RWPE2 (cell line): ENCODE results near the gene DTNB.

Experiments
- ATAC-seq: fragments of 200-7000 bp; cut with Tn5 transposase; 3 replicates; pipeline ENCODE4 v1.9.1; 2021; ENCODE audit warnings: low read depth
- DNase-seq: peaks from one replicate; pipeline ENCODE4 v3.0.0-alpha.2; 2020; ENCODE audit warnings: low spot score
- H3K27ac ChIP-seq: fragments of 450-650 bp; 2 replicates; pipeline ENCODE4 v1.5.1; 2017; ENCODE audit warnings: mild to moderate bottlenecking; ENCODE audit not compliant: poor library complexity, severe bottlenecking
- H3K27me3 ChIP-seq: fragments of 250-450 bp; sonication (Bioruptor Pico); 2 replicates; pipeline ENCODE4 v1.5.1; 2021; ENCODE audit warnings: mild to moderate bottlenecking, moderate library complexity; ENCODE audit not compliant: insufficient read depth, poor library complexity, severe bottlenecking
- H3K36me3 ChIP-seq: fragments of 250-450 bp; sonication (Bioruptor Pico); 2 replicates; pipeline ENCODE4 v1.5.1; 2020; ENCODE audit warnings: low read depth, mild to moderate bottlenecking, moderate library complexity
- H3K4me1 ChIP-seq: fragments of 250-450 bp; sonication (Bioruptor Pico); 2 replicates; pipeline ENCODE4 v1.5.1; 2021; ENCODE audit warnings: mild to moderate bottlenecking, moderate library complexity; ENCODE audit not compliant: insufficient read depth, poor library complexity, severe bottlenecking
- H3K4me3 ChIP-seq: fragments of 250-450 bp; sonication (Bioruptor Pico); 2 replicates; pipeline ENCODE4 v1.5.1; 2021; ENCODE audit warnings: mild to moderate bottlenecking, moderate library complexity; ENCODE audit not compliant: severe bottlenecking
- H3K9me3 ChIP-seq: fragments of 250-450 bp; sonication (Bioruptor Pico); 2 replicates; pipeline ENCODE4 v1.5.1; 2021; ENCODE audit warnings: mild to moderate bottlenecking, moderate library complexity; ENCODE audit not compliant: severe bottlenecking
- TF ChIP-seq, protein P1 (sequence below): fragments of 450-650 bp; IDR thresholded peaks from one replicate; pipeline ENCODE4 v1.5.1; 2017; ENCODE audit warnings: mild to moderate bottlenecking, moderate library complexity; ENCODE audit not compliant: poor library complexity, severe bottlenecking

The DTNB gene

DNA sequence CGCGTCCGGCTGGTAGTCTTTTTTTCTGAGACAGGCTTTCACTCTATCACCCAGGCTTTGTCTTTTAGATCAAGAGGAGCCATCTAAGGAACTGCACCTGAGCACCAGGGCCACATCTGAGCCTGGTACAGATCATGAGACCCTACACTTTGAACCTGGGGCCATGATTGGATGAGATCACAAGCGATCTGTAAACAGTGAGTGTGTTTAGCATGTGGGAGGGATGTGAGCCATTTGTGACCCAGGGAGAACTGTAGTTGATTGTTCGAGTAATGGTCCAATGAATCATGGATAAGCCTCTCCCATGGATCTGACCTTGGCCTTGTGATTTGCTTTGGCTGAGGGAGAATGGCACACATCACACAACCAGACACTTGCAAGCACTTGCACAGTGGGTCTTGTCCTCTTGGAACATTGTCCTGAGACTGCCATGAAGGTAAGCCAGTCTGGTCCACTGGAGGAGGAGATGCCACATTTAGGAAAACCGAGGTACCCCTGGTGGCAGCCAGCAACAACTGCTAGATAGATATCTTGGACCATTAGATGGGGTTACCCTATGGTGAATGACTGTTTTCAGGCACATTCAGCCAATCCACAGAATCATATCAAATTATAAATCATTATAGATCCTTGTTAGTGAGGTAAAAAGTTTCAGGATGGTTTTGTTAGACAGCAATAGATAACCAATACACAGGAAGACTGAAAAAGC, 19.5 kb upstream of the DTNB start:
- Histone ChIP-seq H3K9me3 (no peaks in the 10 kb centered on the region), H3K27ac (no peak overlapping the region), H3K36me3 (no peaks in the 10 kb centered on the region), H3K27me3 (no peaks in the 10 kb centered on the region), H3K4me1 (no peaks in the 10 kb centered on the region), H3K4me3 (no peak overlapping the region)
- TF ChIP-seq, protein P1, sequence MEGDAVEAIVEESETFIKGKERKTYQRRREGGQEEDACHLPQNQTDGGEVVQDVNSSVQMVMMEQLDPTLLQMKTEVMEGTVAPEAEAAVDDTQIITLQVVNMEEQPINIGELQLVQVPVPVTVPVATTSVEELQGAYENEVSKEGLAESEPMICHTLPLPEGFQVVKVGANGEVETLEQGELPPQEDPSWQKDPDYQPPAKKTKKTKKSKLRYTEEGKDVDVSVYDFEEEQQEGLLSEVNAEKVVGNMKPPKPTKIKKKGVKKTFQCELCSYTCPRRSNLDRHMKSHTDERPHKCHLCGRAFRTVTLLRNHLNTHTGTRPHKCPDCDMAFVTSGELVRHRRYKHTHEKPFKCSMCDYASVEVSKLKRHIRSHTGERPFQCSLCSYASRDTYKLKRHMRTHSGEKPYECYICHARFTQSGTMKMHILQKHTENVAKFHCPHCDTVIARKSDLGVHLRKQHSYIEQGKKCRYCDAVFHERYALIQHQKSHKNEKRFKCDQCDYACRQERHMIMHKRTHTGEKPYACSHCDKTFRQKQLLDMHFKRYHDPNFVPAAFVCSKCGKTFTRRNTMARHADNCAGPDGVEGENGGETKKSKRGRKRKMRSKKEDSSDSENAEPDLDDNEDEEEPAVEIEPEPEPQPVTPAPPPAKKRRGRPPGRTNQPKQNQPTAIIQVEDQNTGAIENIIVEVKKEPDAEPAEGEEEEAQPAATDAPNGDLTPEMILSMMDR = no peak
- DNase-seq (no peak), ATAC-seq (no peak)

DNA sequence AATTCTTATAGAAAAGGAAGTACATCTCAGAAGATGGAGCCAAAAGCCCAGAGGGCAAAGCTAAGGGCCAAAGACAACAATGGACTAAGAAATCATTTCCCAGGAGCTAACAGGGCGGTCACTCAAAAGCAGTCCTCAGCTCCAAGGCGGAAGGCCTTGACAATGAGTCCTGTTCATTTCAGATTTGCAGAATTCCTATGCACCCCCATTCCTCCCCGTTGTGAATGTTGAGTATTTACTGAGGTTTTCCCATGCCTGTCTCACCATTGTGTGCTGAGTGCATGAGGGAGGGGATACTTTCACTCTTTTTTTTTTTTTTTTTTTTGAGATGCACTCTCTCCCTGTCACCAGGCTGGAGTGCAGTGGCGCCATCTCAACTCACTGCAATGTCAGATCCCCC, 18.8 kb upstream of the DTNB start:
- DNase-seq (no peak), ATAC-seq (peak; percentile 66)
- no peaks in the 10 kb centered on the region for H3K4me1 ChIP-seq
- no peaks in the 10 kb centered on the region for H3K9me3 ChIP-seq
- H3K27ac ChIP-seq = no peak overlapping the region
- no peaks in the 10 kb centered on the region for H3K27me3 ChIP-seq
- H3K4me3 ChIP-seq = no peak overlapping the region
- TF ChIP-seq, protein P1 = no peak
- no peaks in the 10 kb centered on the region for H3K36me3 ChIP-seq

DNA sequence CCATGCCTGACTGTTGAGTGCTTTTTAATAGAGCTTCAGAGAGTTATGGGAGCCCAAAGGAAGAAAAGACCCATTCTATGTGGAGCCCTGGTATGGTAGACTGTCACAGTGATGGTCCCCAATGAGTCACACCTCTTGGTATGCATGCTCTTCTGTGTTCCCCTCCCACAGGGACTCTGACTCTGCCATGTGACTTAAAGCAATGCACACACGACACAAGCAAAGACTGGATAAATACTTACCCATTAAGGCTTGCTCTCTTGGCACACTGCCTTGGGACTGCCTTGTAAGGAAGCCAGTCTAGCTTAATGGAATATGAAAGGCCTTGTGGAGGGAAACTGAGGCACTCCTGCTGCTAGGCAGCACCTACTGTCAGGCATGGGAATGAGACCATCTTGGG, 16.7 kb upstream of the DTNB start:
- no peaks in the 10 kb centered on the region for H3K9me3 ChIP-seq
- H3K36me3 ChIP-seq = no peaks in the 10 kb centered on the region
- H3K27ac ChIP-seq = no peak overlapping the region
- H3K4me3 ChIP-seq = no peak overlapping the region
- no peaks in the 10 kb centered on the region for H3K27me3 ChIP-seq
- TF ChIP-seq, protein P1 = no peak
- no peaks in the 10 kb centered on the region for H3K4me1 ChIP-seq
- DNase-seq (no peak), ATAC-seq (no peak)

DNA sequence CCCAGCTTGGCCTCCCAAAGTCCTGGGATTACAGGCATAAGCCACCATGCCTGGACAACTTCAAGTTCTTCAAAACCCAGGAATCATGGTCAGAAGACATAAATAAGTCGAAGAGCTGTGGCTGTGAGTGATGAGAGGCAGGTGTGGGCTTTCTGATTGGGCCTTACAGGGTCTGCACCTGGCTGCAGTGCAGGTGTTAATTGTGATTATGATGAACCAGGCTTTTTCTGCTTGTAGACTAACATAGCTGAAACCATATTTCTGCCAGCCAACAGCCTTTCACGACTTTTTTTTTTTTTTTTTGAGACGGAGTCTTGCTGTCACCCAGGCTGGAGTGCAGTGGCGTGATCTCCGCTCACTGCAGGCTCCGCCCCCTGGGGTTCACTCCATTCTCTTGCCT, 14.9 kb upstream of the DTNB start:
- no peak overlapping the region for H3K27ac ChIP-seq
- H3K9me3 ChIP-seq = no peaks in the 10 kb centered on the region
- H3K27me3 ChIP-seq = no peaks in the 10 kb centered on the region
- no peak overlapping the region for H3K4me3 ChIP-seq
- no peak for DNase-seq
- H3K4me1 ChIP-seq = no peaks in the 10 kb centered on the region
- TF ChIP-seq, protein P1 = no peak
- ATAC-seq = no peak
- no peaks in the 10 kb centered on the region for H3K36me3 ChIP-seq

DNA sequence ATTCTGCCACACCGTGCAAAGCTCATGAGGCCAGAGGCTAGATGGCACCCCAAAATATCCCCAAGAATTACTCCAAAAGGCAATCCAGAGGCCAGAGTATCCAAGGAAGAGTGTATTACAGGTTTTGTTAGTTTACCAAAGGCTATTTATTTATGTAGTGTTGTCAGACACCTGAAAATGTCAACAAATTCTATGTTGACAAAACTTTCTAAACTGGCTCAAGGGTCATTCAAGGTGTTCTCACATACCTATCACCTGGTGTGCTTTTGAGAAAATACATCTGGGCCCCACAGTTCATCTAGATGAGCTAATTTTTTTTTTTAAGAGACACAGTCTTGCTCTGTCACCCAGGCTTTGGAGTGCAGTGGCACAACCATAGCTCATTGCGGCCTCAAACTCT, 12.4 kb upstream of the DTNB start:
- Histone ChIP-seq H3K4me3 (no peak overlapping the region), H3K27me3 (no peaks in the 10 kb centered on the region), H3K4me1 (no peaks in the 10 kb centered on the region), H3K9me3 (no peaks in the 10 kb centered on the region), H3K27ac (no peak overlapping the region), H3K36me3 (no peaks in the 10 kb centered on the region)
- TF ChIP-seq, protein P1 = no peak
- ATAC-seq = no peak
- no peak for DNase-seq
